Kidney glomerular epithelial cell (primary cell): ENCODE data around the gene SMIM41.
"Not testable (repeated sequence)": the region's sequence is repeated elsewhere in the genome, so short reads cannot be mapped to it uniquely, and the experiment has no call there.

Source experiments
- DNase-seq: peaks from one replicate; lab custom pipeline; 2025; lab: John Stamatoyannopoulos, UW

Gene SMIM41

GRCh38 chr12:52085682-52086180 is 6.2 kb downstream of the SMIM41 start:
- no peak for DNase-seq

GRCh38 chr12:52086366-52086765 is 6.9 kb downstream of the SMIM41 start:
- DNase-seq: no peak

- no peak for DNase-seq
Measured at GRCh38 chr12:52086944-52087835, 7.7 kb downstream of the SMIM41 start.

GRCh38 chr12:52087961-52088820 is 8.7 kb downstream of the SMIM41 start:
- DNase-seq: no peak

- no peak for DNase-seq
Measured at GRCh38 chr12:52089491-52089890, 10.0 kb downstream of the SMIM41 start.

GRCh38 chr12:52090291-52090690 is 10.8 kb downstream of the SMIM41 start:
- no peak for DNase-seq

GRCh38 chr12:52091061-52091460 is 11.6 kb downstream of the SMIM41 start:
- no peak for DNase-seq

GRCh38 chr12:52091869-52092268 is 12.4 kb downstream of the SMIM41 start:
- no peak for DNase-seq

- no peak for DNase-seq
Measured at GRCh38 chr12:52093346-52093745, 13.8 kb downstream of the SMIM41 start.

GRCh38 chr12:52096332-52097044 is 17.0 kb downstream of the SMIM41 start:
- no peak for DNase-seq

GRCh38 chr12:52097045-52097666 is 17.7 kb downstream of the SMIM41 start:
- DNase-seq: no peak

GRCh38 chr12:52104431-52105089 is 25.1 kb downstream of the SMIM41 start:
- not testable (repeated sequence) for DNase-seq

GRCh38 chr12:52116222-52117125 is 37.0 kb downstream of the SMIM41 start:
- DNase-seq: peak; percentile 4

- not testable (repeated sequence) for DNase-seq
Measured at GRCh38 chr12:52117806-52118475, 38.4 kb downstream of the SMIM41 start.

GRCh38 chr12:52119398-52120254 is 40.1 kb downstream of the SMIM41 start:
- DNase-seq: no peak

GRCh38 chr12:52120951-52121823 is 41.7 kb downstream of the SMIM41 start:
- no peak for DNase-seq

- peak; percentile 28 for DNase-seq
Measured at GRCh38 chr12:52121824-52122539, 42.5 kb downstream of the SMIM41 start.
